HG02798 (cell line): ENCODE results near the gene WDR7.

Source experiments
- ATAC-seq: cut with Tn5 transposase; IDR thresholded peaks from one replicate; pipeline ENCODE4 v1.9.1; 2021; ENCODE audit warnings: mild to moderate bottlenecking; ENCODE audit not compliant: unreplicated experiment, poor library complexity

WDR7 gene

GRCh38 chr18:56975276-56975675 is 324.1 kb downstream of the WDR7 start:
- no peak for ATAC-seq

- ATAC-seq, result no peak
Measured at GRCh38 chr18:56977309-56977708, 326.1 kb downstream of the WDR7 start.

- ATAC-seq, result no peak
Measured at GRCh38 chr18:56977771-56978170, 326.6 kb downstream of the WDR7 start.

- no peak for ATAC-seq
Measured at GRCh38 chr18:56980151-56980550, 329.0 kb downstream of the WDR7 start.

GRCh38 chr18:56982766-56983165 is 331.6 kb downstream of the WDR7 start:
- ATAC-seq, result no peak

- no peak for ATAC-seq
Measured at GRCh38 chr18:56983275-56983992, 332.3 kb downstream of the WDR7 start.

- ATAC-seq, result no peak
Measured at GRCh38 chr18:56984731-56985130, 333.6 kb downstream of the WDR7 start.

- no peak for ATAC-seq
Measured at GRCh38 chr18:56986829-56987228, 335.7 kb downstream of the WDR7 start.

GRCh38 chr18:56987236-56987635 is 336.1 kb downstream of the WDR7 start:
- no peak for ATAC-seq

- no peak for ATAC-seq
Measured at GRCh38 chr18:56988022-56988421, 336.9 kb downstream of the WDR7 start.

GRCh38 chr18:56990678-56991077 is 339.5 kb downstream of the WDR7 start:
- no peak for ATAC-seq

- no peak for ATAC-seq
Measured at GRCh38 chr18:56992777-56993176, 341.6 kb downstream of the WDR7 start.

- ATAC-seq, result no peak
Measured at GRCh38 chr18:56995579-56996188, 344.5 kb downstream of the WDR7 start.

GRCh38 chr18:56997200-56997599 is 346.0 kb downstream of the WDR7 start:
- ATAC-seq, result no peak

GRCh38 chr18:56999823-57000222 is 348.7 kb downstream of the WDR7 start:
- ATAC-seq, result no peak

- ATAC-seq, result no peak
Measured at GRCh38 chr18:57002627-57003026, 351.5 kb downstream of the WDR7 start.

- ATAC-seq, result no peak
Measured at GRCh38 chr18:57003342-57003741, 352.2 kb downstream of the WDR7 start.

GRCh38 chr18:57004366-57005121 is 353.4 kb downstream of the WDR7 start:
- ATAC-seq, result peak; percentile 92

GRCh38 chr18:57008001-57008686 is 357.0 kb downstream of the WDR7 start:
- ATAC-seq, result no peak

GRCh38 chr18:57009844-57010243 is 358.7 kb downstream of the WDR7 start:
- ATAC-seq, result no peak
